T-helper 2 cell treated with Interferon-gamma antibody and Interleukin-4, amounts not matched to agents 100 ng/mL and 5 ng/mL, for 36 hours (primary cell): Measurements from ENCODE around the gene SCYL1. TPM values are rescaled to one million over a fixed set of nuclear protein-coding genes. Genes with fewer than 3 reads are reported as not detected.

Experiments
- intact Hi-C: fragments of 100-400 bp; cut with micrococcal nuclease; formaldehyde crosslinking; loops from one replicate; pipeline ENCODE4 v1.15.1; 2023
- total RNA-seq: library from RNA; stranded (reverse); gene quantifications from 2 replicates; pipeline ENCODE4 v1.2.3, GENCODE V29; 2022

Gene SCYL1
- total RNA-seq, 1 donor from 2014 or later = 63.6 TPM

GRCh38 chr11:65578667-65579066, 53.8 kb downstream of the SCYL1 start:
- intact Hi-C loops = no loop called here

GRCh38 chr11:65579291-65579690, 54.4 kb downstream of the SCYL1 start:
- intact Hi-C loops = no loop called here

GRCh38 chr11:65580031-65580692, 55.3 kb downstream of the SCYL1 start:
- intact Hi-C loops = no loop called here

GRCh38 chr11:65580756-65581155, 55.9 kb downstream of the SCYL1 start:
- intact Hi-C loops = no loop called here

- intact Hi-C loops = no loop called here
These were observed 57.0 kb downstream of the SCYL1 start for GRCh38 chr11:65581928-65582327.

GRCh38 chr11:65583589-65583988, 58.7 kb downstream of the SCYL1 start:
- intact Hi-C loops = no loop called here

- intact Hi-C loops = no loop called here
These were observed 59.2 kb downstream of the SCYL1 start for GRCh38 chr11:65584106-65584505.

GRCh38 chr11:65584723-65585171, 59.9 kb downstream of the SCYL1 start:
- intact Hi-C loops = no loop called here

GRCh38 chr11:65585396-65586246, 60.7 kb downstream of the SCYL1 start:
- intact Hi-C loops = no loop called here

GRCh38 chr11:65586247-65586630, 61.4 kb downstream of the SCYL1 start:
- intact Hi-C loops = no loop called here

- intact Hi-C loops = no loop called here
These were observed 61.8 kb downstream of the SCYL1 start for GRCh38 chr11:65586676-65587075.

Other genes with a start within 250 kb of the SCYL1 start
- 1.7 and 2.8 TPM in 2 replicates for gene CDC42EP2, start 210.2 kb upstream of the SCYL1 start, total RNA-seq
- 68.1 and 75.9 TPM in 2 replicates for gene DPF2, start 191.2 kb upstream of the SCYL1 start, total RNA-seq
- 1.1 and 1.2 TPM in 2 replicates for gene TIGD3, start 170.3 kb upstream of the SCYL1 start, total RNA-seq
- 25.6 and 26.3 TPM in 2 replicates for gene SLC25A45, start 142.4 kb upstream of the SCYL1 start, total RNA-seq
- 51.7 and 54.1 TPM in 2 replicates for gene FRMD8, start 138.4 kb upstream of the SCYL1 start, total RNA-seq
- gene NEAT1, start 102.3 kb upstream of the SCYL1 start, total RNA-seq = 730 and 731 TPM in 2 replicates
- 6,337 and 6,385 TPM in 2 replicates for gene MALAT1, start 26.0 kb upstream of the SCYL1 start, total RNA-seq
- gene LTBP3, start 33.3 kb downstream of the SCYL1 start, total RNA-seq = 62.9 and 67.3 TPM in 2 replicates
- gene ZNRD2, start 45.4 kb downstream of the SCYL1 start, total RNA-seq = 37.0 and 38.3 TPM in 2 replicates
- 27.2 and 31.6 TPM in 2 replicates for gene FAM89B, start 47.5 kb downstream of the SCYL1 start, total RNA-seq
- gene EHBP1L1, start 51.0 kb downstream of the SCYL1 start, total RNA-seq = 81.6 and 84.3 TPM in 2 replicates
- 1.2 and 1.7 TPM in 2 replicates for gene KCNK7, start 70.7 kb downstream of the SCYL1 start, total RNA-seq
- 70.4 and 71.4 TPM in 2 replicates for gene MAP3K11, start 89.1 kb downstream of the SCYL1 start, total RNA-seq
- 46.9 and 54.8 TPM in 2 replicates for gene PCNX3, start 90.7 kb downstream of the SCYL1 start, total RNA-seq
- gene SIPA1, start 113.0 kb downstream of the SCYL1 start, total RNA-seq = 142 and 153 TPM in 2 replicates
- gene RELA, start 137.8 kb downstream of the SCYL1 start, total RNA-seq = 85.3 and 86.1 TPM in 2 replicates
- gene KAT5, start 187.2 kb downstream of the SCYL1 start, total RNA-seq = 67.3 and 72.0 TPM in 2 replicates
- gene RNASEH2C, start 195.7 kb downstream of the SCYL1 start, total RNA-seq = 97.0 and 105 TPM in 2 replicates